GM21528 (cell line): ENCODE results near the gene KRT27.
"Not testable (repeated sequence)": the region's sequence is repeated elsewhere in the genome, so short reads cannot be mapped to it uniquely, and the experiment has no call there.

Experiments
- ATAC-seq: cut with Tn5 transposase; IDR thresholded peaks from one replicate; pipeline ENCODE4 v1.9.1; 2021; ENCODE audit warnings: mild to moderate bottlenecking, moderate library complexity; ENCODE audit not compliant: unreplicated experiment, low FRiP score

KRT27 gene, protein sequence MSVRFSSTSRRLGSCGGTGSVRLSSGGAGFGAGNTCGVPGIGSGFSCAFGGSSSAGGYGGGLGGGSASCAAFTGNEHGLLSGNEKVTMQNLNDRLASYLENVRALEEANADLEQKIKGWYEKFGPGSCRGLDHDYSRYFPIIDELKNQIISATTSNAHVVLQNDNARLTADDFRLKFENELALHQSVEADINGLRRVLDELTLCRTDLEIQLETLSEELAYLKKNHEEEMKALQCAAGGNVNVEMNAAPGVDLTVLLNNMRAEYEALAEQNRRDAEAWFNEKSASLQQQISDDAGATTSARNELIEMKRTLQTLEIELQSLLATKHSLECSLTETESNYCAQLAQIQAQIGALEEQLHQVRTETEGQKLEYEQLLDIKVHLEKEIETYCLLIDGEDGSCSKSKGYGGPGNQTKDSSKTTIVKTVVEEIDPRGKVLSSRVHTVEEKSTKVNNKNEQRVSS

GRCh38 chr17:40782450-40782849 lies at the start of gene KRT27:
KRT27 (minus strand) TSS chr17:40782550; CDS start chr17:40782493, 57 bp downstream.
- ATAC-seq, result no peak

- no peak for ATAC-seq
Measured at GRCh38 chr17:40830085-40830776, 47.9 kb upstream of the KRT27 start.

DNA sequence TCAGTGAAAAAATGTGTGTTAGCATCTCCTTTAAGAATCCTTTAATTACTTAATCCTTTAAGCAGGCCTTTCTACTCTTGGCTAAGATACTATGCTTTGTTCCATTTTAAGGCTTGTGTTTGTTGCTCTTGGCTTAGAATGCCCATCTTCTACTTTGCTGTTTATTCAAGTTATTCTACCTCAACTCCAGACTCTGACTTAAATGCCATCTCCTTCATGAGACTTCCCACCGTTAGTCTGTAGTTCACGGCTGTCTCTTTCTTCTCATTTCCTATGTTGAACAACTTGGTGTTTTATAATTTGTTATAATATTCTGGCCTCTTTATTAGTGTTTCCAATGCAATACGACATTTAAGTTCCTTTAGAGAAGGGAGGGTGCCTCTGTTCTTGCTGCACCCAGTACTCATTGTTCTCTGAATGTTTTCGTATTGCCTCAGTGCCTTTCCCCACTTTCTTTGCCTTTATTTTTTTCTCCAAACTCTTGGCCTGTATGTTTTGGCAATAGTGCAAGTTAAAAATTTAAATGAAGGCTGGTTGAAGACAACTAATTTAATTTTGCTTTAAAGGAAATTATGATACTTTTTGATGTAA lies 46.2 kb upstream of the KRT27 start:
- no peak for ATAC-seq

DNA sequence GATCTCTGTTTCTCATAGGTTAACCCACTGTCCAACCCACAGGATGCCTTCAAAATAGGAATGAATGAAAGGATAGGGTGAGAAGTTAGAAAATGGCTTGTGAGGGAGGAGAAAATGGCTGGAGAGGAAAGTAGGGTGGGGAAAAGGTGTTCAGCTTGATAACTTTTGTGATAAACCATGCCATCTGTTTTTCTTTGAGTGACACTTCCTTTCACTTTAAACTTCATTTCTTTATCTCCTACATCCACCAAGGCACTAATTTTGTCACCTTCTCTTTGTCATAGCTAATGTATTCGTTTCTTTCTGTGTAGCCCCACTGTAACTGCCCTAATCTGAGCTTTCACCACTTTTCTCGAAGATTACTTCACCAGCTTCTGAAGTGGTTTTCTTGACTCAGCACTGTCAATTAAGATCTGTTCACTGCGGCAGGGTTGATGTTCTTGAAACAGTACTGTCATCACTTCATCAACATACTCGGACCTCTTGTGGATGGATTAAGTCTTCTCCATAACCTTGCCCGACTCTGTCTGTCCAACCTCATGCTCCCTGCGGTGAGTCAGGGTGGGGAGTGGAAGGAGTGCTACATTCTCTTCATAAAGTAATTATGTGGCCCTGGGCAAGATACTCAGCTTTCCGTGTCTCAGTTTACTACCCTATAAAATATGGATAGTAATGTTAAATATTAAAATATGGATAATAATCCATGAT lies 45.5 kb upstream of the KRT27 start:
- no peak for ATAC-seq

DNA sequence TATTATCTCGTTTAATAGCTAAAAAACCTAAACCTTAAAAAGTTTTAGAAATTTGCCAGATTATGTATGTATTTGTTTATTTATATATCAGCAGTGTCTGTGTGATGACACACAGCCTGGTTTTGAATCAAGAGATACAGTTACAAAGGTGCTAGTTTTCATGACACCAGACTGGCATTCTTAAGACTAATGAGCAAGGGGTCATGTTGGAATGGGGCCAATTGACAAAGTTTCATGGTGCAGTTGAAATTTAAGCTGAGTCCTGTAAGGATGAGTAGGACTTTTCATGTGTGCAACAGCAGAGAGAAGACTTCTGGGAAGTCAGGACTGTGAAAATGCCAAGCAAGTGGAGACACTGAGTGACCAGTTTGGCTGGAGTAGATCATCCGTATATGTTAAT lies 43.2 kb upstream of the KRT27 start:
- ATAC-seq, result no peak

DNA sequence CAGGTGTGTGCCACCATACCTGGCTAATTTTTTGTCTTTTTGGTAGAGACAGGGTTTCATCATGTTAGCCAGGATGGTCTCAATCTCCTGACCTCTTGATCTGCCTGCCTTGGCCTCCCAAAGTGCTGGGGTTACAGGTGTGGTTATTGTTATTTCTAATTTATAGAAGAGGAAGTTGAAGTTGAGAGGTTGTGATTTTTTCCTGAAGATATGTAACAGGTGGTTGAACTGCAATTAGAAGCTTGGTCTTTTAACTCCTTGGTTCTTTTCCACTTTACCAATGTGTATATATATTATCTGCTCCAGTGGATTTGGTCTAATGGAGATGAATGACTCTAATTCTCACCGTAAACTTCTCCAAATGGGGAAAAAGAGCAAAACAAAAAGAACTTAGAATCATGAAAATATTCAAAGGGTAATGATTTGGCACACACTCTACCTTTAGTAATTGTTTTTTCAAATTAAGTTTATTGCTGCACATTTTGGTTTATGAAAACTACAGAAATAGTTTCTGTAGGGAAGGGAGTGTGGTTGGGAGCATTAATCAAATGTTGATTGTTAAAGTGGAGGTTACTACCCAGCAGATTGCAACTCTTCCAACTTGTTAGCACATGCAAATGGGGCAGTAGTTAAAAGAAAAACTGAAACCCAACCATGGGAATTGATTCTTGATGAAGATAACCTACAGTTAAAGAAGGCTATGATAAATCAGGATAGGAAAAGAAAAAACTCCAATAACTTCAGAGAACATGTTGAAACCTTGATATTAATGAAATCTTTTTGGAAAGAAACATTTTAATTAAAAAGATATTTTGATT lies 41.9 kb upstream of the KRT27 start:
- ATAC-seq, result no peak

DNA sequence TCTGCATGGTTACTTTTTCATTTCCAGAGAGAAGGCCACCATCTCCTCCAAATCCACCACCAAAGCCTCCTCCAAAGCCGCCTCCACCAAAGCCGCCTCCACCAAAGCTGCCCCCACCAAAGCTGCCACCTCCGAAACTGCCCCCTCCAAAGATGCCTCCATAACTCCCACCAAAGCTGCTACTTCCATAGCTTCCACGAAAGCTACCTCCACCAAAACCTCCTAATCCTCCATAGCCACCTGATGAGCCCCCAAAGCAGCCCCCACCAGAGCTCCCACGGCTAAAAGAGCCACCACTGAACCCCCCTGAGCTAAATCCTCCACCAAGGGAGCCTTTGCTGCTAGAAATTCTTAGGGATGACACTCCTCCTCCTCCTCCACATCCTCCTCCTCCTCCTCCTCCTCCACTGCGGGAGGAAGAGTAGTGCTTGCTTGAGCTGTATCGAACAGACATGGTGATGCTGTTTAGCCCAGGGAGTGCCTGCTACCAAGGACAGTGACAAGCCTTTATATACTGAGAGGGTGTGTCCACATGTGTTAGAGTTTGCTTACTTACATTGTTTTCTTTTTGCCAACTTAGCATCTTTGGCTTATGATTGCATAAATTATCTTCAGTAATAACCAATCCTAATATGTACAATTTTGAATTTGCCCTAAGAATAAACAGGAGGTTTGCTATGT lies 39.9 kb upstream of the KRT27 start, which contains the start of gene KRT10:
TSS of gene KRT10 (minus strand) at position 483 of the 681 bp plus-strand sequence. CDS start at position 454, 29 bp downstream.
- ATAC-seq, result no peak

DNA sequence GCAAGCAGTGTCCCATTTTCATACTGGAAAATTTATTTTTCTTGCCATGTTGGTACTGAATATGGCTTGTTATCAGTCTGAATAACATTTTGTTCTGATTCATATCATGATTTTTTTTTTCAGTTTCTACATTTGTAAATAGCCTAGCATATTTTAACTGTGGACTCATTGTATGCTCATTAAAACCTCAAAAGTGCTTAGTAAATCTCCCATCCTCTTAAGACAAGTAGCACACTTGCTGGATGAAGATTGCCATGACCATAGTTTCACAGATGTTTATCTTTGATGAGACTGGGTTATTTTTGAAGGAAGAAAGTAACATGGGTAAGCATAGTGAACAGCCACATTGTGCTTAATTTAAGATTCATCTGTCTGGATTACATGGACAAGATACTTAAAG lies 39.2 kb upstream of the KRT27 start:
- ATAC-seq, result no peak

DNA sequence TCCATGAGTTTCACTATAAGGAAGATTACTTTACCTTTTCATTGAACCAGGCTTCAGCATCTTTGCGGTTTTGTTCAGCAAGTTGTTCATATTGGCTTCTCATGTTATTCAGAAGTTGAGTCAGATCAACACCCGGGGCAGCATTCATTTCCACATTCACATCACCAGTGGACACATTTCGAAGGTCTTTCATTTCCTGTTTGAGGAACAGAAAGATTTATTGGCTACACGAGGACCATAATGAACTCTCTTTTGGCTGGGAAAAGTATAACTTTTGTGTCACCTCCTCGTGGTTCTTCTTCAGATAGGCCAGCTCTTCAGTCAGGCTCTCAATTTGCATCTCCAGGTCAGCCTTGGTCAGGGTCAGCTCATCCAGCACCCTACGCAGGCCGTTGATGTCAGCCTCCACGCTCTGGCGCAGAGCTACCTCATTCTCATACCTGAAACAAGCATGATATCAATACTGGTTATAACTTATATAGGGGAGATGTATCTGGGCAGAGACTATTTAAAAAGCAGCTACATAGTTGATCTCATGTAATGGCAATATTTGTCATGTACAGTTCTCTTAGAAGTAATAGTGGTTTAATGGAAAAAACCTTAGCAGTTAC lies 38.0 kb upstream of the KRT27 start:
- no peak for ATAC-seq

- no peak for ATAC-seq
Measured at GRCh38 chr17:40819528-40820125, 37.3 kb upstream of the KRT27 start.

- peak; percentile 78 for ATAC-seq
Measured at GRCh38 chr17:40818733-40819527, 36.6 kb upstream of the KRT27 start.

DNA sequence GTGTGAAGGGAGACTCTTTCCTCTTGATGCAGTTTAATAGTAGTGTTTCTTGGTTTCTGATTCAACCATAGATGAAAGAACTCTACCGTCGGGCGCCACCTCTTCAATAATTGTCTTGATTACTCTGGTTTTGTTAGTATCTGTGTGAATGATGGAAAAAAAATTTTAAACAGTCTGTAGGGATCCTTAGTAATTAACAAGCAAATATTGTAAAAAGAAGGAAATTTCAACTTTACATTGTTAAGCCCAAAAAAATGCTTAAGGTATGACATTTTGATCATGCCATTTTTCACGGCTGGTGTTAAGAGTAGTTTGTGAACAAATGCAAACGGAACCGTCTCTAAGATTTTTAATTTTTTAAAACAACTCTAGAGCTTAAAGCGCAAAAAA lies 36.0 kb upstream of the KRT27 start:
- peak; percentile 12 for ATAC-seq

GRCh38 chr17:40817103-40817682 lies 34.8 kb upstream of the KRT27 start:
- no peak for ATAC-seq

GRCh38 chr17:40816569-40816968 lies 34.2 kb upstream of the KRT27 start:
- no peak for ATAC-seq

- ATAC-seq, result no peak
Measured at GRCh38 chr17:40815381-40815780, 33.0 kb upstream of the KRT27 start.

DNA sequence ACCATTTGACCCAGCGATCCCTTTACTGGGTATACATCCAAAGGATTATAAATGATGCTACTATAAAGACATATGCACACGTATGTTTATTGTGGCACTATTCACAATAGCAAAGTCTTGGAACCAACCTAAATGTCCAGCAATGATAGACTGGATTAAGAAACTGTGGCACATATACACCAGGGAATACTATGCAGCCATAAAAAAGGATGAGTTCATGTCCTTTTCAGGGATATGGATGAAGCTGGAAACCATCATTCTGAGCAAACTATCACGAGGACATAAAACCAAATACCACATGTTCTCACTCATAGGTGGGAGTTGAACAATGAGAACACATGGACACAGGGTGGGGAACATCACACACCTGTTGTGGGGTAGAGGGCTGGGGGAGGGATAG lies 32.3 kb upstream of the KRT27 start:
- not testable (repeated sequence) for ATAC-seq

GRCh38 chr17:40813804-40814203 lies 31.5 kb upstream of the KRT27 start:
- no peak for ATAC-seq
